ENCODE results near the gene PSG1. TPM values are rescaled to one million over a fixed set of nuclear protein-coding genes. Genes with fewer than 3 reads are reported as not detected.

Gene PSG1
- total and polyA plus RNA-seq, 2 experiments from 2014 or later: not detected

DNA sequence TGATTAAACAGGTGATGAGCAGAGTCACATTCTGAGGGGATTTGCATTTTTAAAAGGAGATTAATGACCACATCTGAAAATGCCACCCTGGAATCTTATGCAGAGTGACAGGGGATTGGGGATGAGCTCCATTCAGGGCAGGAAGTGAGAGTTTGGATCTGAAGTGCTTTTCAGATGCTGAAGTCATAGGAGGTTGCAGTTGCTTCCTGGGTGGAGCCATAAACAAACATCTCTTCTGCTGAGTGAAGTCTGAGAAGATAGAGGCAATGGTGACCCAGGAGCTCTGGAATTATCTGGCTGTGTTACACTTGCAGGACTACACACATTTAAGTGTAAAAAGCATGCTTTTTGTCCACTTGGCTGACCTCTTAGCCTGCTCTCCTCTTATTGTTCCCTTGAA is 62.6 kb downstream of the PSG1 start:
- Histone ChIP-seq H3K4me3 (no peak overlapping the region), H3K4me1 (ENCODE audit: low read depth) (no peaks in the 10 kb centered on the region), H3K27ac (no peak overlapping the region), H3K27me3 (no peaks in the 10 kb centered on the region), H3K9me3 (ENCODE audit: low read depth) (no peaks in the 10 kb centered on the region), H3K36me3 (no peaks in the 10 kb centered on the region)
- TF ChIP-seq, protein P1, sequence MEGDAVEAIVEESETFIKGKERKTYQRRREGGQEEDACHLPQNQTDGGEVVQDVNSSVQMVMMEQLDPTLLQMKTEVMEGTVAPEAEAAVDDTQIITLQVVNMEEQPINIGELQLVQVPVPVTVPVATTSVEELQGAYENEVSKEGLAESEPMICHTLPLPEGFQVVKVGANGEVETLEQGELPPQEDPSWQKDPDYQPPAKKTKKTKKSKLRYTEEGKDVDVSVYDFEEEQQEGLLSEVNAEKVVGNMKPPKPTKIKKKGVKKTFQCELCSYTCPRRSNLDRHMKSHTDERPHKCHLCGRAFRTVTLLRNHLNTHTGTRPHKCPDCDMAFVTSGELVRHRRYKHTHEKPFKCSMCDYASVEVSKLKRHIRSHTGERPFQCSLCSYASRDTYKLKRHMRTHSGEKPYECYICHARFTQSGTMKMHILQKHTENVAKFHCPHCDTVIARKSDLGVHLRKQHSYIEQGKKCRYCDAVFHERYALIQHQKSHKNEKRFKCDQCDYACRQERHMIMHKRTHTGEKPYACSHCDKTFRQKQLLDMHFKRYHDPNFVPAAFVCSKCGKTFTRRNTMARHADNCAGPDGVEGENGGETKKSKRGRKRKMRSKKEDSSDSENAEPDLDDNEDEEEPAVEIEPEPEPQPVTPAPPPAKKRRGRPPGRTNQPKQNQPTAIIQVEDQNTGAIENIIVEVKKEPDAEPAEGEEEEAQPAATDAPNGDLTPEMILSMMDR (IDR thresholded peaks at IDR 0.05; ENCODE audit: low read depth, low read length): no peak
- no peak for DNase-seq (ENCODE audit: low read depth in 1 of 2, low spot score in 1 of 2)

Other genes starting within 250 kb of the PSG1 start
- not detected in 2 replicates for gene PSG3, start 139.2 kb downstream of the PSG1 start, total RNA-seq
- gene PSG3, start 139.2 kb downstream of the PSG1 start, polyA plus RNA-seq: not detected in 2 replicates
- gene PSG8, start 114.0 kb downstream of the PSG1 start, total RNA-seq: not detected in 2 replicates
- not detected in 2 replicates for gene PSG8, start 114.0 kb downstream of the PSG1 start, polyA plus RNA-seq
- not detected in 2 replicates for gene PSG6, start 38.2 kb upstream of the PSG1 start, total RNA-seq
- not detected in 2 replicates for gene PSG6, start 38.2 kb upstream of the PSG1 start, polyA plus RNA-seq
- not detected in 2 replicates for gene PSG7, start 57.5 kb upstream of the PSG1 start, total RNA-seq
- gene PSG7, start 57.5 kb upstream of the PSG1 start, polyA plus RNA-seq: not detected in 2 replicates
- not detected in 2 replicates for gene PSG11, start 146.8 kb upstream of the PSG1 start, total RNA-seq
- not detected in 2 replicates for gene PSG11, start 146.8 kb upstream of the PSG1 start, polyA plus RNA-seq
- gene PSG2, start 203.0 kb upstream of the PSG1 start, total RNA-seq: not detected in 2 replicates
- gene PSG2, start 203.0 kb upstream of the PSG1 start, polyA plus RNA-seq: not detected in 2 replicates

All from cardiac muscle cell (in vitro differentiated cells and primary cell).